K562 (cell line): Measurements from ENCODE around the gene MGRN1. TPM values are rescaled to one million over a fixed set of nuclear protein-coding genes. Genes with fewer than 3 reads are reported as not detected.

Source experiments
- ATAC-seq: fragments of 200-7000 bp; cut with Tn5 transposase; 3 replicates; pipeline ENCODE4 v1.9.1; 2020; ENCODE audit warnings: moderate library complexity
- BruUV-seq: library from RNA; stranded (reverse); fragments of 400-500 nt; replicated peaks from 2 replicates; lab custom pipeline; 2021; lab: Mats Ljungman, UMichigan
- CTCF ChIA-PET: fragments of 300-600 bp; formaldehyde crosslinking; extraction: SDS; loops from one replicate; lab custom pipeline; 2021; ENCODE audit warnings: low intra/inter-chr PET ratio; lab: Yijun Ruan, JAX
- POLR2A ChIA-PET: fragments of 300-600, 350-650 bp; sonication (Branson Sonifier 250); formaldehyde crosslinking; extraction: SDS; loops from one replicate; lab custom pipeline; 2021; ENCODE audit warnings: antibody characterized with exemption, inconsistent platforms; lab: Yijun Ruan, JAX
- DNase-seq, 4 experiments: peaks; one replicate each; pipeline versions ENCODE4 v3.0.0 to v3.0.0-alpha.2; 2011 to 2018; ENCODE audit warnings: low spot score in 3 of 4, mixed read lengths in 3 of 4; ENCODE audit errors: extremely low read depth in 1 of 4
- FAIRE-seq: peaks from 2 replicates; lab custom pipeline; 2011; peaks lifted over from hg19 to GRCh38; lab: Jason Lieb, UNC
- H2AFZ ChIP-seq: 2 replicates; pipeline ENCODE4 v1.6.0; 2011; ENCODE audit warnings: low read depth, low read length, control low read depth, inconsistent platforms
- H3K27ac ChIP-seq: fragments of 200-600 bp; 3 replicates; pipeline ENCODE4 v1.8.0; 2011; ENCODE audit warnings: low read depth, mild to moderate bottlenecking, control low read depth, inconsistent platforms, low read length, moderate library complexity, mixed read lengths; ENCODE audit errors: extremely low read depth
- H3K27me3 ChIP-seq, 2 experiments: fragments of 300-600 bp in 1 of 2; 2 replicates in 1 of 2; 3 replicates in 1 of 2; pipeline versions ENCODE4 v1.6.0 to v1.8.0; 2011; ENCODE audit warnings: inconsistent platforms in 2 of 2, low read length in 2 of 2, mild to moderate bottlenecking in 1 of 2, mixed read lengths in 1 of 2, moderate library complexity in 1 of 2; ENCODE audit not compliant: control insufficient read depth in 2 of 2, insufficient read depth in 2 of 2
- H3K36me3 ChIP-seq: fragments of 300-600 bp; 3 replicates; pipeline ENCODE4 v1.8.0; 2011; ENCODE audit warnings: mild to moderate bottlenecking, low read length, inconsistent platforms; ENCODE audit not compliant: control insufficient read depth, insufficient read depth
- H3K4me1 ChIP-seq, 2 experiments: fragments of 200-600 bp in 1 of 2; replicated peaks in 1 of 2; 2 replicates in 1 of 2; 3 replicates in 1 of 2; pipeline versions ENCODE4 v1.5.1 to v1.8.0; 2011; ENCODE audit warnings: inconsistent platforms in 2 of 2, low read length in 2 of 2, mild to moderate bottlenecking in 1 of 2, mixed read lengths in 1 of 2, moderate library complexity in 1 of 2; ENCODE audit not compliant: control insufficient read depth in 2 of 2, insufficient read depth in 2 of 2
- H3K4me2 ChIP-seq: 2 replicates; pipeline ENCODE4 v1.6.1; 2011; ENCODE audit warnings: low read length, control low read depth, inconsistent platforms, mixed read lengths; ENCODE audit not compliant: insufficient read depth
- H3K4me3 ChIP-seq: fragments of 200-600 bp; sonication (generic), shearing (Covaris generic); 2 replicates; pipeline ENCODE4 v1.5.1; 2016; ENCODE audit warnings: control low read depth, inconsistent platforms
- H3K79me2 ChIP-seq: fragments of 200-600 bp; 3 replicates; pipeline ENCODE4 v1.8.0; 2011; ENCODE audit warnings: low read length, inconsistent platforms; ENCODE audit not compliant: control insufficient read depth, insufficient read depth
- H3K9ac ChIP-seq, 2 experiments: 2 replicates each; pipeline versions ENCODE4 v1.6.0 to v1.6.1; 2011; ENCODE audit warnings: low read depth in 2 of 2, low read length in 2 of 2, control low read depth in 1 of 2, inconsistent platforms in 1 of 2, mild to moderate bottlenecking in 1 of 2, mixed read lengths in 1 of 2; ENCODE audit not compliant: insufficient read depth in 1 of 2
- H3K9me1 ChIP-seq: one replicate; pipeline ENCODE4 v1.6.0; 2011; ENCODE audit warnings: inconsistent platforms, mild to moderate bottlenecking, low read length, moderate library complexity; ENCODE audit not compliant: control insufficient read depth, insufficient read depth
- H3K9me3 ChIP-seq: replicated peaks from 2 replicates; pipeline ENCODE4 v1.5.1; 2011; ENCODE audit warnings: low read depth, low read length, inconsistent platforms; ENCODE audit not compliant: control insufficient read depth, insufficient read depth
- H4K20me1 ChIP-seq: replicated peaks from 2 replicates; pipeline ENCODE4 v1.6.1; 2011; ENCODE audit warnings: low read length, inconsistent platforms, mixed read lengths; ENCODE audit not compliant: control insufficient read depth, insufficient read depth
- ARNT ChIP-seq, 2 experiments: fragments of 450-650 bp; IDR thresholded peaks; 2 replicates each; pipeline ENCODE4 v1.6.1; 2016; ENCODE audit warnings: mild to moderate bottlenecking in 1 of 2
- CHCHD3 ChIP-seq: fragments of 250-450 bp; sonication (Bioruptor Pico); IDR thresholded peaks from 2 replicates; pipeline ENCODE4 v2.1.2; 2022; ENCODE audit warnings: mild to moderate bottlenecking
- JUND ChIP-seq, 2 experiments: IDR thresholded peaks; 2 replicates in 1 of 2; 3 replicates in 1 of 2; pipeline ENCODE4 v1.6.1; 2011; ENCODE audit warnings: borderline replicate concordance in 2 of 2, low read depth in 2 of 2, low read length in 2 of 2, improper control_type of control experiment in 1 of 2, missing biosample characterization in 1 of 2, missing genetic modification characterization in 1 of 2, missing genetic modification reagents in 1 of 2
- POLR3A ChIP-seq: IDR thresholded peaks from 2 replicates; pipeline ENCODE4 v1.6.1; 2011; ENCODE audit warnings: borderline replicate concordance, mild to moderate bottlenecking, moderate library complexity; ENCODE audit not compliant: insufficient read length, insufficient read depth; ENCODE audit errors: extremely low read depth
- ZNF551 ChIP-seq: fragments of 250-450 bp; sonication (Bioruptor Pico); IDR thresholded peaks from 2 replicates; pipeline ENCODE4 v1.5.0; 2021; ENCODE audit warnings: mild to moderate bottlenecking, moderate library complexity
- WGBS: fragments of 100-300 bp; shearing (Covaris generic); methylation state at CpG from one replicate; pipeline ENCODE4 v1.1.6; 2016; ENCODE audit warnings: low coverage, mixed read lengths; ENCODE audit not compliant: insufficient coverage; ENCODE audit errors: missing lambda C conversion rate; 5-methylcytosine and 5-hydroxymethylcytosine counted together
- in situ Hi-C: fragments of 300-500 bp; cut with MboI; formaldehyde crosslinking; loops from 4 replicates; pipeline ENCODE4 v1.15.0; 2018; ENCODE audit warnings: inconsistent platforms, mixed read lengths
- intact Hi-C: fragments of 100-400 bp; cut with micrococcal nuclease; formaldehyde crosslinking; loops from 2 replicates; pipeline ENCODE4 v1.14.2; 2022
- polyA plus RNA-seq, 8 experiments: library from polyadenylated mRNA; depleted of rRNA in 4 of 8; stranded (reverse) in 5 of 8; unstranded in 3 of 8; fragments of >200 nt; fragmentation: Nextera tagmentation in 2 of 8; fragmentation: Illumina TruSeq in 1 of 8; extraction: Ambion mirVana in 2 of 8; extraction: Trizol in 1 of 8; gene quantifications; 2 replicates each; pipeline versions ENCODE4 v1.2.1 to v1.2.3, GENCODE V29; 2011 to 2014; ENCODE audit warnings: inconsistent platforms in 1 of 8, missing spikeins in 1 of 8
- total RNA-seq, 7 experiments: library from RNA; depleted of rRNA in 6 of 7; stranded (reverse); fragments of >200 nt in 6 of 7; fragmentation: Illumina TruSeq in 2 of 7; extraction: Trizol in 2 of 7; gene quantifications; 2 replicates each; pipeline versions ENCODE4 v1.2.1 to v1.2.3, GENCODE V29; 2011 to 2021; ENCODE audit warnings: low replicate concordance in 1 of 7

The MGRN1 gene
- total and polyA plus RNA-seq, 9 of the 15 experiments (the other 6 are each of a cell fraction or from before 2014, with no cell fraction given): 0.15 to 37.9 (median 6.0) TPM

- no peak overlapping the region for H3K4me2 ChIP-seq
- H3K9me1 ChIP-seq: no peaks in the 10 kb centered on the region
- no peak overlapping the region for H2AFZ ChIP-seq
- H3K9me3 ChIP-seq: no peaks in the 10 kb centered on the region
- peaks cover 56% of the 10 kb centered on the region; the same call in 2 of the 3 replicates for H3K36me3 ChIP-seq
- in situ Hi-C loops (no loop called here), intact Hi-C loops (no loop called here)
- H3K9ac ChIP-seq: 0 out of 4 replicates have a peak overlapping the region, but pooled peaks of 1 of the 2 experiments have one; percentile 40
- TF ChIP-seq ARNT (IDR thresholded peaks at IDR 0.05) (no peak), CHCHD3 (CRISPR knock-in tag) (no peak), ZNF551 (CRISPR knock-in tag) (no peak), POLR3A (no peak), JUND (IDR thresholded peaks at IDR 0.05; ENCODE audit: borderline replicate concordance, low read depth, low read length) (no peak), JUND (tag; IDR thresholded peaks at IDR 0.05; ENCODE audit: borderline replicate concordance, low read depth, low read length) (no peak)
- no peaks in the 10 kb centered on the region for H3K27me3 ChIP-seq
- peaks cover 0 to 49% of the 10 kb centered on the region in 2 experiments; a peak in 2 of 5 replicates for H3K4me1 ChIP-seq
- no peak overlapping the region for H3K4me3 ChIP-seq
- BruUV-seq: no TSS peak
- CTCF ChIA-PET: no interaction called here
- H4K20me1 ChIP-seq: no peaks in the 10 kb centered on the region
- H3K79me2 ChIP-seq: no peaks in the 10 kb centered on the region
- DNase-seq: no peak
- FAIRE-seq: no peak
- POLR2A ChIA-PET: interaction anchor here (0.7 kb wide), 1 partner anchor 25 kb away, joined by 3 read pairs; no protein-coding TSS in a partner anchor
- ATAC-seq: no peak
- no peak overlapping the region for H3K27ac ChIP-seq
- WGBS: 81% methylated on average over 10 of the region's 13 CpGs
Measured at GRCh38 chr16:4684763-4685162, 60.1 kb downstream of the MGRN1 start.
